ENCODE data around the gene ZNF77.

The ZNF77 gene

DNA sequence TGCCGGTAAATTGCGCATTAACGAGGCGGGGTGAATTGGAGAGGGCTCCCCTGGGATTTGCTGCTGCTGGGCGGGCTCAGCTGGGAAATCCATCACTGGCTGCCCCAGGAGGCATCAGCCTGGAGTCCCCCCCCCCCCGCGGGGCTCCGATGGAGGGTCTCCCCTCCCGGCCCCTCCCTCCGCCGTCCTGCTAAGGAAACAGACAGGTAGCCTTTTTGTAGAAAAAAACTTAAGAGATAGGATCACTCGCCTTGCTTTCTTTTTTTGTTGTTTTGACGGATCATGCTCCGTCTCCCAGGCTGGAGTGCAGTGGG is 39.4 kb upstream of the ZNF77 start (continued):
- TF ChIP-seq KLF9 (tag by site-specific recombination; IDR thresholded peaks at IDR 0.05; ENCODE audit: low read depth) (0 out of 2 replicates have a peak, but pooled peaks have one; percentile 45), ZNF76 (tag by site-specific recombination; IDR thresholded peaks at IDR 0.05; ENCODE audit: borderline replicate concordance, low read depth) (peak; percentile 25; the same call in 1 of the 2 replicates), ZNF501 (tag by site-specific recombination; IDR thresholded peaks at IDR 0.05) (0 out of 2 replicates have a peak, but pooled peaks have one; percentile 0), ZNF341 (tag by site-specific recombination; IDR thresholded peaks at IDR 0.05; ENCODE audit: low read depth) (peak; percentile 70), ZNF24 (tag by site-specific recombination; IDR thresholded peaks at IDR 0.05) (no peak), ZNF157 (tag by site-specific recombination; IDR thresholded peaks at IDR 0.05) (no peak), ZFP37 (tag by site-specific recombination; IDR thresholded peaks at IDR 0.05) (no peak), ZNF549 (tag by site-specific recombination; IDR thresholded peaks at IDR 0.05) (no peak), ZNF324 (tag by site-specific recombination; IDR thresholded peaks at IDR 0.05) (0 out of 2 replicates have a peak, but pooled peaks have one; percentile 14), KLF10 (tag by site-specific recombination; IDR thresholded peaks at IDR 0.05) (peak; percentile 11; the same call in 1 of the 2 replicates), GLI2 (tag by site-specific recombination; IDR thresholded peaks at IDR 0.05; ENCODE audit: borderline replicate concordance, low read depth) (peak; percentile 94; the same call in 1 of the 2 replicates), KLF1 (tag by site-specific recombination; IDR thresholded peaks at IDR 0.05) (peak; percentile 92; the same call in 1 of the 2 replicates), GLIS2 (tag by site-specific recombination; IDR thresholded peaks at IDR 0.05) (peak; percentile 18; the same call in 1 of the 2 replicates), ZEB2 (tag by site-specific recombination; IDR thresholded peaks at IDR 0.05) (0 out of 2 replicates have a peak, but pooled peaks have one; percentile 92), ZNF654 (tag by site-specific recombination; IDR thresholded peaks at IDR 0.05; ENCODE audit: low read depth) (no peak), IKZF3 (tag by site-specific recombination; IDR thresholded peaks at IDR 0.05) (peak; percentile 93; the same call in 1 of the 2 replicates)
- TF ChIP-seq, protein P1, sequence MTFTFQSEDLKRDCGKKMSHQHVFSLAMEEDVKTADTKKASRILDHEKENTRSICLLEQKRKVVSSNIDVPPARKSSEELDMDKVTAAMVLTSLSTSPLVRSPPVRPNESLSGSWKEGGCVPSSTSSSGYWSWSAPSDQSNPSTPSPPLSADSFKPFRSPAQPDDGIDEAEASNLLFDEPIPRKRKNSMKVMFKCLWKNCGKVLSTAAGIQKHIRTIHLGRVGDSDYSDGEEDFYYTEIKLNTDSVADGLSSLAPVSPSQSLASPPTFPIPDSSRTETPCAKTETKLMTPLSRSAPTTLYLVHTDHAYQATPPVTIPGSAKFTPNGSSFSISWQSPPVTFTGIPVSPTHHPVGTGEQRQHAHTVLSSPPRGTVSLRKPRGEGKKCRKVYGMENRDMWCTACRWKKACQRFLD (tag by site-specific recombination; IDR thresholded peaks at IDR 0.05), result 0 out of 2 replicates have a peak, but pooled peaks have one; percentile 64
- TF ChIP-seq, protein P2, sequence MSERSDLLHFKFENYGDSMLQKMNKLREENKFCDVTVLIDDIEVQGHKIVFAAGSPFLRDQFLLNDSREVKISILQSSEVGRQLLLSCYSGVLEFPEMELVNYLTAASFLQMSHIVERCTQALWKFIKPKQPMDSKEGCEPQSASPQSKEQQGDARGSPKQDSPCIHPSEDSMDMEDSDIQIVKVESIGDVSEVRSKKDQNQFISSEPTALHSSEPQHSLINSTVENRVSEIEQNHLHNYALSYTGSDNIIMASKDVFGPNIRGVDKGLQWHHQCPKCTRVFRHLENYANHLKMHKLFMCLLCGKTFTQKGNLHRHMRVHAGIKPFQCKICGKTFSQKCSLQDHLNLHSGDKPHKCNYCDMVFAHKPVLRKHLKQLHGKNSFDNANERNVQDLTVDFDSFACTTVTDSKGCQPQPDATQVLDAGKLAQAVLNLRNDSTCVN (tag by site-specific recombination; optimal IDR thresholded peaks at IDR 0.05), result no peak

DNA sequence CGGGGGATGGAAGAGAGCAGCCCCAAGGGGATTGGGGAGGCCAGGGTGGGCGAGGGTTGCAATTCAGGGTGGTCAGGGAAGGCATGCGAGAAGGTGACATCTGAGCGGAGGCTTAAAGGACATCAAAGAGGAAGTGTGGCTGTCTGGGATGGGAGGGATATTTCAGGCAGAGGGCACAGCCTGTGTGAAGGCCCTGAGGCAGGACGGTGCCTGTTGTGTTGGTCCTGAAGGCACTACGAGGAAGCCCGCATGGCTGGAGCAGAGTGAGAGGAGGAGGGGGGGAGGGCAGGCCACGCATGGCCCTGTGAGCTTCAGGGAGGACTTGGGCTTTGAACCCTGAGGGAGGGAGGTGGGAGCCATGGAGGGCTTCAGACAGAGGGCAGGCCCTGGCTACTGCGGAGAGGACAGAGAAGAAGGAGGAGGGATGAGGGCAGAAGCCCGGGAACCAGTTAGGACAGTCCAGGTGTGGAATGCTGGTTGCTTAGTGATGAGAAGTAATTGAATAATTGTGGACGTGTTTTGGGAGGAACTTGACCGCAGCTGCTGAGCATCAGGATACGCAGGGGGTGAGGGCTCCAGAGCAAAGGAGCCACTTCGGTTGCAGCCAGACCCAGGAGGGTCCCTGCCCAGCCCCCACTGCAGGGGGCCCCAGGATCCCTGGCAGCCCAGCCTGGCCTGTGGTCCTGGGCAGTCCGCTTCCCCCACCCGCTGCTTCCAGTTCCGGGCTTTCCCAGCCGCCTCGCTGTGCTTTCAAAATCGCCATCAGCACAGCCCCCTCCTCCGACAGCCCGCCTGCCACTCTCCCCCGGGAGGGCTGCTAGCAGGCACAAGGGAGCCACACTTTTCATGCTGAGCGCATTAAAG is 38.8 kb upstream of the ZNF77 start:
- peak overlapping the region; percentile 29 for H3K4me3 ChIP-seq (ENCODE audit: low read depth, low read length)
- POLR2A ChIA-PET, result no interaction called here
- peak overlapping the region; percentile 81 for H3K27ac ChIP-seq (ENCODE audit: extremely low read depth, low read depth, low read length)
- H3K36me3 ChIP-seq (ENCODE audit: control insufficient read depth in 2 of 2, insufficient read depth in 1 of 2, low read length in 2 of 2), result no peaks in the 10 kb centered on the region
- CTCF ChIA-PET, result interaction anchor here (0.5 to 0.7 kb wide), 4 partner anchors 15 to 112 kb away, joined by 3 to 4 read pairs (median 3); no protein-coding TSS in a partner anchor
- no peaks in the 10 kb centered on the region for H3K9me3 ChIP-seq (ENCODE audit: control insufficient read depth, insufficient read depth, low read depth, low read length)
- peaks cover 9% of the 10 kb centered on the region for H3K4me1 ChIP-seq (ENCODE audit: control insufficient read depth, insufficient read depth, low read length)
- TF ChIP-seq SETDB1 (IDR thresholded peaks at IDR 0.05; ENCODE audit: insufficient read length, low read length), result no peak
- no peak for TF ChIP-seq ZNF792 (tag by site-specific recombination; IDR thresholded peaks at IDR 0.05)
- peak; percentile 83 for TF ChIP-seq ZBTB20 (tag by site-specific recombination; IDR thresholded peaks at IDR 0.05)
- TF ChIP-seq ZNF335 (tag by site-specific recombination; conservative IDR thresholded peaks at IDR 0.05), result peak; percentile 95
- no peak for TF ChIP-seq ZNF747 (tag by site-specific recombination; IDR thresholded peaks at IDR 0.05)
- TF ChIP-seq, protein P3, sequence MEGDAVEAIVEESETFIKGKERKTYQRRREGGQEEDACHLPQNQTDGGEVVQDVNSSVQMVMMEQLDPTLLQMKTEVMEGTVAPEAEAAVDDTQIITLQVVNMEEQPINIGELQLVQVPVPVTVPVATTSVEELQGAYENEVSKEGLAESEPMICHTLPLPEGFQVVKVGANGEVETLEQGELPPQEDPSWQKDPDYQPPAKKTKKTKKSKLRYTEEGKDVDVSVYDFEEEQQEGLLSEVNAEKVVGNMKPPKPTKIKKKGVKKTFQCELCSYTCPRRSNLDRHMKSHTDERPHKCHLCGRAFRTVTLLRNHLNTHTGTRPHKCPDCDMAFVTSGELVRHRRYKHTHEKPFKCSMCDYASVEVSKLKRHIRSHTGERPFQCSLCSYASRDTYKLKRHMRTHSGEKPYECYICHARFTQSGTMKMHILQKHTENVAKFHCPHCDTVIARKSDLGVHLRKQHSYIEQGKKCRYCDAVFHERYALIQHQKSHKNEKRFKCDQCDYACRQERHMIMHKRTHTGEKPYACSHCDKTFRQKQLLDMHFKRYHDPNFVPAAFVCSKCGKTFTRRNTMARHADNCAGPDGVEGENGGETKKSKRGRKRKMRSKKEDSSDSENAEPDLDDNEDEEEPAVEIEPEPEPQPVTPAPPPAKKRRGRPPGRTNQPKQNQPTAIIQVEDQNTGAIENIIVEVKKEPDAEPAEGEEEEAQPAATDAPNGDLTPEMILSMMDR (tag by site-specific recombination; IDR thresholded peaks at IDR 0.05), result peak; percentile 23; the same call in 1 of the 2 replicates
- TF ChIP-seq FEZF1 (tag by site-specific recombination; IDR thresholded peaks at IDR 0.05), result peak; percentile 98
- peak; percentile 83; the same call in 1 of the 2 replicates for TF ChIP-seq ZNF24 (tag by site-specific recombination; IDR thresholded peaks at IDR 0.05)
- 0 out of 2 replicates have a peak, but pooled peaks have one; percentile 9 for TF ChIP-seq ZNF416 (tag by site-specific recombination; IDR thresholded peaks at IDR 0.05)
- TF ChIP-seq ZNF530 (tag by site-specific recombination; IDR thresholded peaks at IDR 0.05; ENCODE audit: low read depth), result no peak
- no peak for TF ChIP-seq ZNF48 (tag by site-specific recombination; IDR thresholded peaks at IDR 0.05)
- TF ChIP-seq ZBTB17 (tag by site-specific recombination; IDR thresholded peaks at IDR 0.05), result peak; percentile 45
- peak; percentile 70; the same call in 1 of the 2 replicates for TF ChIP-seq ZNF610 (tag by site-specific recombination; IDR thresholded peaks at IDR 0.05; ENCODE audit: borderline replicate concordance)
- TF ChIP-seq ZNF660 (tag by site-specific recombination; IDR thresholded peaks at IDR 0.05), result no peak; the same call in none of the 2 replicates
- TF ChIP-seq ZNF394 (tag by site-specific recombination; IDR thresholded peaks at IDR 0.05; ENCODE audit: borderline replicate concordance), result peak; percentile 36; the same call in 1 of the 2 replicates
- TF ChIP-seq PRDM1 (tag by site-specific recombination; IDR thresholded peaks at IDR 0.05), result no peak
- peak; percentile 82 for TF ChIP-seq KLF16 (tag by site-specific recombination; IDR thresholded peaks at IDR 0.05)

Data from HEK293 (cell line).